Midbrain (tissue), 1 donor: ENCODE measurements around the gene CASP2.

Experiments
- DNase-seq: peaks from one replicate; lab custom pipeline; 2025; lab: John Stamatoyannopoulos, UW

Gene CASP2

DNA sequence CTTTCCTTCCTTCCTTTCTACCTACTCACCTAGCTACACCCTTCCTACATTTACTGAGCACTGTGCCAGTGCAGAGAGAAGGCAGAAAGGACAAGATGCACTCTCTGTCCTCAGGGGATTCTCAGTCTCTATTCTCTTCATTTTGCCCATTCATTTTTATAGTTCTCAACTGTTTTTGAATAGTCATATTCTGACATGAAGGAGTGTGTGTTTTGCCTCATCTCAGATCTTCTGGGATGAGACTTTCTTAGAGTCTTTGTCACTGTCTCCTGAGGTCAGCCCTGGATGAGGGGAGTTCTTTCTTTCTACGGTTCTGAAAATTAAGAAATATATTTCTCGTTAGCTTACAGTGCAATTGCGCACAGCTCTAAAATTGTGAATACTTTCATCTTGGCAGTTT, 49.1 kb downstream of the CASP2 start:
- no peak for DNase-seq

DNA sequence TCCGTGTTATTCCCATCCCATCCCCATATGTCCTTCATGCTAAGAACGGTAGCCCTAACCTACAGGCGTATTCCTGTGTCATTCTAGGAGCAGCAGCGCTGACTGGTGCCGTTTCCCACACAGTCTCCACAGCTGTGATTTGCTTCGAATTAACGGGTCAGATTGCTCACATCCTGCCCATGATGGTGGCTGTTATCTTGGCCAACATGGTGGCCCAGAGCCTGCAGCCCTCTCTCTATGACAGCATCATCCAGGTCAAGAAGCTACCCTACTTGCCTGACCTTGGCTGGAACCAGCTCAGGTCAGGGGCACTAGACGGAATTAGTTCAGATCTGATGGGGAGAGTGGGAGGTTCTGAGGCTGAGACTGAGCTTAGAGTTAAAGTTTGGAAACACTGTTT, 53.7 kb downstream of the CASP2 start:
- no peak for DNase-seq

DNA sequence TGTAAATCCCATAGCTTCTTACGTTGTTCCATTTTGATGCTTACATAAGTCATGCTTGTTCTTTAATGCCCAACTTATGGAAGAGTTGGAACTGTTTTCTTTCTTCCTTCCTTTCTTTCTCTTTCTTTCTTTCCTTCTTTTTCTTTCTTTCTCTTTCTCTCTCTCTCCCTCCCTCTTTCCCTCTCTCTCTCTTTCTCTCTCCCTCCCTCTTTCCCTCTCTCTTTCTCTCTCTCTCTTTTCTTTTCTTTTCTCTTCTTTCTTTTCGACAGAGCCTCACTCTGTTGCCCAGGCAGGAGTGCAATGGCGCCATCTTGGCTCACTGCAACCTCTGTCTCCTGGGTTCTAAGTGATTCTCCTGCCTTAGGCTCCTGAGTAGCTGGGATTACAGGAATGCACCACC, 55.4 kb downstream of the CASP2 start:
- DNase-seq: no peak

GRCh38 chr7:143345428-143345900, 57.3 kb downstream of the CASP2 start:
- DNase-seq: no peak

DNA sequence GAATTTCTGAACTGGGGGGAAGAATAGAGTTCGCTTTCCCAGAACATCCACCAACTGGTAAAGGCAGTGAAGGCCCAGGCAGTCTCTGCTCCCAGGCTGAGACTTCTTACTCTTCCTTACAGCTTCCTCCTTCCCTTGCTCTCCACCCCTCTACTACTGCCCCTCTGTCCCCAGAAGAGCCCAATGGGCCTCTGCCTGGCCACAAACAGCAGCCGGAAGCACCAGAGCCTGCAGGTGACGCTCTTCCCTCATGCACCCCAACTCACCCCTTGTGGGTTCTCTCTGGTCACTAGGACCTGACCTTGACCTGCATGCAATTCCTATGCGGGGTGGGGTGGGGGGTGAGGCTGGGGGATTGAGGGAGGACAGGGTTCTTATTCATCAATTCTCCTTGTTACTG, 57.9 kb downstream of the CASP2 start:
- no peak for DNase-seq

DNA sequence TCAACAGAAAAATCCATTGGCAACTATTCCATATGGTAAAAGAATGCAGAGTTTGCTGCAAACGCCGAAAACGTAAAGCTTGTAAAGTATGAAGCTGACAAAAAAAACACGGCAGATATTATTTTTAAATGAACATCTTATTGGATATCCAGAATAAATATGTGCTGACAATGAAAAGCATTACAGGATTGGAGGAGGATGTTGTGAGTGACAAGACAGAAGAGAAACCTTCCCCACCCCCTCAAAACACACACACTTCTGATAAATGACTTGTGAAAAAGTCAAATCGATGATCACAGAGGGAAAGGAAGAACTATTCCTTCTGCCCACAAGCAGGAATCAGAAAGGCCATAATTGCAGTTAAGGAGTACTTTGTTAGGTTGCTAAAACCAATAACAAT, 59.8 kb downstream of the CASP2 start:
- no peak for DNase-seq

DNA sequence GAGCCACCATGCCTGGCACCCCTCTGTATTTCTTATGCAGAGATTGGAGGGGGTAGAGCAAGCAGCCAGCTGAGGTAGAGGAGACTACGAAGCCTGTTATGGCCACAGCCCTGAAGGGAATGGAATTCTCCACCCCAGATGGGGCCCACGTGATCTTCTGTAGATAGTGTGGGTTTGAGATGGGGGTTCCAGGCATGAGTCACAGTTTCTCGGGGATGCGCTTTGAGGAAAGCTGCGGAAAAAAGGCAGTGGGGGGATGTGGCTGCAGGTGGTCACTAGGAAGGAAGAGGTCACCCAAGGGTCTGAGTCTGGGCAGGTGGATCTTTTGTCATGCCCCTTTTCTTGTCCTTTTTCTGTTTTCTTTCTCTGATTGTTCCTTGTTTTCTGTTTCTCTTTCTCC, 62.9 kb downstream of the CASP2 start:
- no peak for DNase-seq

GRCh38 chr7:143351574-143351973, 63.4 kb downstream of the CASP2 start:
- DNase-seq: no peak

DNA sequence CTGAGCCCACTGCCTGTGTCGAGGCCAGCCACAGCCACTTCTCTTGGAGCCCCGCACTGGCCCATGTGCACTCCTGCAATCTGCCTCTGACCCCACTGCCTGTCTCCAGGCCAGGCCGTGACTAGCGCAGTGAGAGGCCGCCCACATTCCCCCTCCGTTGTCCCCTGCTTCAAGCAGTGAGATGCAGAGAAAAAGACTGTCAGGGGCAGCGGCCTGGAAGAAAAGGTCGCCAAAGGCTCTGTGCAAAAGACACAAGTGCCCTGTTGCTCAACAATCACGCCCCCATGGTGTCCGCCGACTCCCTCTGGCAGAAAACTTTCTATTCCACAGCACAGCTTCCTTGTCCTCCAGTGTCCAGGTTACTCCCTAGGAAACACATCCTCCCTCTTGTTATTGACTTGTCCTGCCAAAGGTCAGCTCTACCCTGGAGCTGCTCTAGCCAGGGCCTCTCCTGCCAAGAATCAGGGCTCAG, 64.4 kb downstream of the CASP2 start:
- DNase-seq: no peak

DNA sequence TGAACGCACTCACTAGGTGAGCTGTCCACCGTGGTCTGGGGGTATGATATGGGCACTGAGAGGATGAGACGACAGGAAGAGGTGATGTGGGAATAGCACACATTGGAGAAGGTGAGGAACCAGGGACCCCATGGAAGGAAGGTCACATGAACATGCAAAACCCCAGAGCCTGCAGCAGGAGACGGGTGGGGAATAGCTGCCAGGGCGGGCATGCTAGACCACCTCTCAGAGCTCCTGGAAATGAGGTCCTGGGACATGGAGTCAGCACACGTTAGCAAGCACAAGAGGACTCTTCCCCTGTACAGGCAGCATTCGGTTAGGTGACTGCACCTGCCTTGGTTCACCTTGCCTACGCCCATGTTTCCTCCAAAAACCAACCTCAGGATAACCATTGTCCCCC, 66.2 kb downstream of the CASP2 start:
- DNase-seq: no peak

DNA sequence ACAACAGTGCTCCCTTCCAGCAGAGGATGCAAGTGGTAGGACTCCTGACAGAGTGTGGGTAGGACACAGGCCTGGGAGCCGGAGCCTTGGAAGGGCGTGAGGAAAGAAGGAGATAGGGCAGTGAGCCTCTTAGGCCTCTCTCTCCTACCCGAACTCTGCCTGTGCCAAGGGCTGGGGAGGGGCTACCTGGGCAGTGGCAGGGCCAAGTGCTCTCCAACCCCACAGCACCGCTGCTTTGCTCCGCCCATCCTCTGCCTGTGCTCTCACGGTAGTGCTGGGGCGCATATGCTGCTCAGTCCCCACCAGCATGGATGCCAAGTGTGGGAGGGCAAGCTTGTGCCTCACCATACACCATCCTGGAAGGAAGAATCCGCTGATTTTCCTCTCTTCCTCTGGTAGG, 66.8 kb downstream of the CASP2 start:
- no peak for DNase-seq

GRCh38 chr7:143355450-143356385, 67.6 kb downstream of the CASP2 start:
- DNase-seq: no peak

GRCh38 chr7:143356414-143357050, 68.4 kb downstream of the CASP2 start:
- no peak for DNase-seq
